ENCODE results near the gene CHST11.

DNA sequence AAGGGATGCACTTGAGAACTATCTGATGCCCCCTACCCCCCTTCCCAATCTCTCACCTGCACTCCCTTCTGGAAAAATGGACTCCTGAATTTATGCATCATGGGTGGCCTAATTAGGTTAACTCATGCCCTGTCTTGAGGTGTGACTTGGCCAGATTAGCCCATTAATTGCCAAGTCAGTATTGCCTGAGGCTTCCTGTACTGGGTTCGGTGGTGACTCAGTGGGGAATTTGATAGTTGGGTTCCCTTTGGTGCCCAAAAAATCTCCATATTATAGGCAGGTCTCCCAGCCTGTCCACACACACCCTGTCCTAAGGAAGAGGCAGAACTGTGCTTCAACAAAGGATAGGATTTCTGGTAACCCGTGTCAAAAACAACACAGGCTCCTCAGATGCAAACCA is 146.1 kb downstream of the CHST11 start:
- TF ChIP-seq ZNF274 (IDR thresholded peaks at IDR 0.05; ENCODE audit: low read depth, low read length), result no peak
- no peak for TF ChIP-seq YY1 (IDR thresholded peaks at IDR 0.05; ENCODE audit: insufficient read depth, insufficient read length)
- TF ChIP-seq SUZ12 (IDR thresholded peaks at IDR 0.05; ENCODE audit: extremely low read depth, insufficient read depth, insufficient read length), result no peak

Measured in NT2/D1 (cell line).